Neutrophil (primary cell): ENCODE results near the gene SPEG.

Experiments
- H3K27ac ChIP-seq: fragments of 200-600 bp; sonication (generic); 2 replicates; pipeline ENCODE4 v1.5.1; 2016; ENCODE audit warnings: mild to moderate bottlenecking, moderate library complexity
- H3K27me3 ChIP-seq: fragments of 200-600 bp; sonication (generic); 2 replicates; pipeline ENCODE4 v1.6.0; 2016; ENCODE audit warnings: mild to moderate bottlenecking
- H3K36me3 ChIP-seq: fragments of 200-600 bp; sonication (generic); 2 replicates; pipeline ENCODE4 v1.5.1; 2017
- H3K4me1 ChIP-seq, 2 experiments: fragments of 200-600 bp in 1 of 2; sonication (generic) in 1 of 2; 1 replicate in 1 of 2; 2 replicates in 1 of 2; pipeline versions ENCODE4 v1.5.1 to v1.6.1; 2013 to 2016; ENCODE audit warnings: low read depth in 1 of 2, low read length in 1 of 2, mild to moderate bottlenecking in 1 of 2, moderate library complexity in 1 of 2; ENCODE audit not compliant: control insufficient read depth in 1 of 2, insufficient read depth in 1 of 2
- H3K4me3 ChIP-seq, 2 experiments: fragments of 200-600 bp in 1 of 2; sonication (generic) in 1 of 2; 1 replicate in 1 of 2; 2 replicates in 1 of 2; pipeline ENCODE4 v1.5.1; 2013 to 2016; ENCODE audit warnings: low read depth in 1 of 2, low read length in 1 of 2, mild to moderate bottlenecking in 1 of 2, moderate library complexity in 1 of 2
- H3K9me3 ChIP-seq: fragments of 200-600 bp; sonication (generic); 2 replicates; pipeline ENCODE4 v1.5.1; 2016
- TF ChIP-seq, protein P1 (sequence below): fragments of 200-600 bp; sonication (generic); IDR thresholded peaks from 2 replicates; pipeline ENCODE4 v1.5.1; 2016; ENCODE audit warnings: antibody characterized with exemption

Gene SPEG

DNA sequence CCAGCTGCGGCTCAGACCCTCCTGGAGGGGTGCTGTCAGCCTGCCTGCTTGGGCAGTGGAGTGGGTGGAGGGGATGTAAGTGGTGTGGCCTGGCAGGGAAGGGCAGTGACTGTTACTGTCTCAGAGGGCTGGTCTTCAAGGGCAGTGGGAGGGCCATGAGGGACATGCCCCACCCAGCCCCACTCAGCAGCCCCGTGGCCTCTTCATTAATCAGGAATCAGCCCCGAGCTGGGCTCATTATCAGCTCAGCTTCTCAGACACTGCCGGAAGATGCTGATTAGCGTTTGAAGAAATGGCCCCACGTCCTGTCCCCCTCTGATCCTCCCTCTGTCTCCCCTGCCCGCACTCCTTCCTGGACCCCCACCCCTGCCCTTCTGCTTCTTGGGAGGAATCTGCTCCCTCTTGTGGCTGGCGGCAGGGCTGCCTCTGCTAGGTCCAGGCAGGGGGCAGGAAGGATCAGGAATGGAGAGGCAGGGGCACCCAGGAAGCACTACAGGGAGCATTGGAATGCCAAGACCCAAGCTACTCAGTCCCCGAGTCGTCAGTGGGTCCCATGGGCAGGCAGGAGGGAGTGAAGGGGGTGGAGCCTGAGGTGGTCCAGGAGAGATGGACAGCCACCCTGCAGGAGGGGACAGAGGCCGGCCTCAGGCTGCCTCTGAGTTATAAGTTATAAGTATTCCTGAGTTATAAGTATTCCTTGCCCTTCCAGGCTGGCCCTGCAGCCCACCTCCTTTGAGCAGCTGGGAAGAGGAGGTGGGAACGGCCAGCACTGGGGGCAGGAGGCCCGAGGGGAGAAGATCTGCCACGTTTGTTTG, 86.6 kb downstream of the SPEG start:
- H3K36me3 ChIP-seq = no peaks in the 10 kb centered on the region
- no peak overlapping the region for H3K4me3 ChIP-seq
- no peaks in the 10 kb centered on the region for H3K4me1 ChIP-seq
- TF ChIP-seq, protein P1, sequence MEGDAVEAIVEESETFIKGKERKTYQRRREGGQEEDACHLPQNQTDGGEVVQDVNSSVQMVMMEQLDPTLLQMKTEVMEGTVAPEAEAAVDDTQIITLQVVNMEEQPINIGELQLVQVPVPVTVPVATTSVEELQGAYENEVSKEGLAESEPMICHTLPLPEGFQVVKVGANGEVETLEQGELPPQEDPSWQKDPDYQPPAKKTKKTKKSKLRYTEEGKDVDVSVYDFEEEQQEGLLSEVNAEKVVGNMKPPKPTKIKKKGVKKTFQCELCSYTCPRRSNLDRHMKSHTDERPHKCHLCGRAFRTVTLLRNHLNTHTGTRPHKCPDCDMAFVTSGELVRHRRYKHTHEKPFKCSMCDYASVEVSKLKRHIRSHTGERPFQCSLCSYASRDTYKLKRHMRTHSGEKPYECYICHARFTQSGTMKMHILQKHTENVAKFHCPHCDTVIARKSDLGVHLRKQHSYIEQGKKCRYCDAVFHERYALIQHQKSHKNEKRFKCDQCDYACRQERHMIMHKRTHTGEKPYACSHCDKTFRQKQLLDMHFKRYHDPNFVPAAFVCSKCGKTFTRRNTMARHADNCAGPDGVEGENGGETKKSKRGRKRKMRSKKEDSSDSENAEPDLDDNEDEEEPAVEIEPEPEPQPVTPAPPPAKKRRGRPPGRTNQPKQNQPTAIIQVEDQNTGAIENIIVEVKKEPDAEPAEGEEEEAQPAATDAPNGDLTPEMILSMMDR = no peak
- peaks cover 100% of the 10 kb centered on the region for H3K27me3 ChIP-seq
- H3K27ac ChIP-seq = no peak overlapping the region
- no peaks in the 10 kb centered on the region for H3K9me3 ChIP-seq

- Histone ChIP-seq H3K27me3 (peaks cover 100% of the 10 kb centered on the region), H3K4me3 (no peak overlapping the region), H3K36me3 (no peaks in the 10 kb centered on the region), H3K27ac (no peak overlapping the region), H3K9me3 (no peaks in the 10 kb centered on the region), H3K4me1 (no peaks in the 10 kb centered on the region)
- TF ChIP-seq, protein P1 = no peak
Measured at GRCh38 chr2:219522111-219523030, 87.7 kb downstream of the SPEG start.

DNA sequence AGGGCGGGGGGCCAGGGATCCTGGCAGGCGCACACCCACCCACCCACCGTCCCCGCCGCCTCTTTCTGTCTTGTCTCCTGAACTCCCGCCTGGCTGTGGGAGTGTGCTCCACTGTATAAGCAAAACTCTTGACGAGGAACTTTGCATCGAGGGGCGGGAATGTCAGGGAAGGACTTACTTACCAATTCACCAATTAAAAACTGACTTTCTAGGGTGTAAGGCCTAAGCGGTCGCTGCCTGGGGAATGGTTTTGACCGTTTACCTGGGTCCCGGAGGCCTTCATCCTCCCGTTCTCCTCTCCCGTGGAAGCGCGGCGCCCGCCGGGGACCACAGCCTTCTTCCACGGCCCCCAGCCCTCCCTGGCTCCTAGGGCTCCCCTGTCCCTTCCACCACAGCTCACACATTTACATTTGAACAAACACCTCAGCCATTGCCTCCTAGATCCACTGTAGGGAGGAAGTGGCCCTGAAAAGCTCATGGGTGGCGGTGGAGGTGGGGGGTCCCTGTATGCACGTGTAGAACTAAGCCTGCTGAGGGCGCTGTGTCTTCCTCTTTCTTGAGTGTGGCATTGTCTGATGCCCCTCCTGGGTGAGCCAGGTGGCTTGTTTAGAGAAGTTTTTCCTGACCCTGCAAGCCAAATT, 88.5 kb downstream of the SPEG start:
- Histone ChIP-seq H3K9me3 (no peaks in the 10 kb centered on the region), H3K36me3 (no peaks in the 10 kb centered on the region), H3K4me1 (no peaks in the 10 kb centered on the region), H3K27me3 (peaks cover 100% of the 10 kb centered on the region), H3K4me3 (no peak overlapping the region), H3K27ac (no peak overlapping the region)
- TF ChIP-seq, protein P1 = no peak

GRCh38 chr2:219524817-219525216, 90.2 kb downstream of the SPEG start:
- TF ChIP-seq, protein P1 = no peak
- no peaks in the 10 kb centered on the region for H3K9me3 ChIP-seq
- no peak overlapping the region for H3K27ac ChIP-seq
- H3K36me3 ChIP-seq = no peaks in the 10 kb centered on the region
- no peak overlapping the region for H3K4me3 ChIP-seq
- peaks cover 100% of the 10 kb centered on the region for H3K27me3 ChIP-seq
- H3K4me1 ChIP-seq = no peaks in the 10 kb centered on the region

DNA sequence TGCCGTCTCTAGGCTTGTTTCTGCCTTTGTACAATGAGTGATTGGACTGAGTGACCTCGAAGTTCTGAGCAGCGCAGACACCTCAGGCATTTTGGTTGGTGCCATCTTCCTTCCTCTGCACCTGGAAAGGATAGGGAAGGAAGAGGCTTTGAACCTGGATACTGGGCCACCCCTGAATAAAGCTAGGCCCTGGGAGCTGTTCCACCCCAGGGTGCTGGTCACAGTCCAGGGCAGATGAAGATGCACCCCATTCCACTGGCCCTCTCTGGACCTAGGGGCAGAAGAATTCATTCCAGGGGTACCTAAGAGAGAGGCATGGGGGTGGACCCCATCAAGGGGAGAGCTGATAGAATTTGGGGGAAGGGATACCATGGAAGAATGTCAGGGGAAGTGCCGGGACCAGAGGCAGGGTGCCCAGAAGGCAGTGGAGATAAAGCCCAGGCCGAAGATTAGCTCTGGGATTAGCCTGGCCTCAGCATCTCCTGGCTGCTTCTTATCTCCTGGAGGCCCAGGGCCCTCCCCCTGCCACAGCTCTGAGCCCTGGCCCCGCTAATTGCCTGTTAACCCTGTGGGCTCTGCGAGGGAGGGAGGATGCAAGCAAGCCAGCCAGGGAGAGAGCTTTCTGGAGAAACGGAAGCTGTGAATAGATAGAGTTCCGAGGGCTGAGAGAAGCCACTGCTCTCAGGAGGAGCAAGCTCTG, 91.0 kb downstream of the SPEG start:
- peaks cover 100% of the 10 kb centered on the region for H3K27me3 ChIP-seq
- H3K36me3 ChIP-seq = no peaks in the 10 kb centered on the region
- TF ChIP-seq, protein P1 = no peak
- no peak overlapping the region for H3K4me3 ChIP-seq
- H3K27ac ChIP-seq = no peak overlapping the region
- no peaks in the 10 kb centered on the region for H3K9me3 ChIP-seq
- H3K4me1 ChIP-seq = no peaks in the 10 kb centered on the region
